IMR-90 (cell line): ENCODE measurements around the gene HOMER3.
A peak's percentile ranks its signal among the peaks of the same experiment; 100 is the strongest.

Source experiments
- CEBPB ChIP-seq: IDR thresholded peaks from 2 replicates; pipeline ENCODE4 v1.6.1; 2012; ENCODE audit warnings: low read depth, low read length, improper control_type of control experiment
- CHD1 ChIP-seq: IDR thresholded peaks from 2 replicates; pipeline ENCODE4 v1.6.1; 2012; ENCODE audit warnings: low read depth, low read length, improper control_type of control experiment
- FOS ChIP-seq: fragments of 150-350 bp; IDR thresholded peaks from 2 replicates; pipeline ENCODE4 v1.6.1; 2016; ENCODE audit warnings: low read depth, low read length
- MAFK ChIP-seq: IDR thresholded peaks from 2 replicates; pipeline ENCODE4 v1.6.1; 2012; ENCODE audit warnings: low read depth, low read length, improper control_type of control experiment
- MXI1 ChIP-seq: IDR thresholded peaks from 2 replicates; pipeline ENCODE4 v1.6.1; 2012; ENCODE audit warnings: low read depth, mild to moderate bottlenecking, low read length, moderate library complexity, borderline replicate concordance
- POLR2A ChIP-seq: IDR thresholded peaks from 2 replicates; pipeline ENCODE4 v1.6.1; 2012; ENCODE audit warnings: mild to moderate bottlenecking, low read depth, low read length
- RAD21 ChIP-seq: IDR thresholded peaks from 2 replicates; pipeline ENCODE4 v1.6.1; 2012; ENCODE audit warnings: low read length, improper control_type of control experiment
- RCOR1 ChIP-seq: IDR thresholded peaks from 2 replicates; pipeline ENCODE4 v1.6.1; 2012; ENCODE audit warnings: mild to moderate bottlenecking, low read length, improper control_type of control experiment; ENCODE audit not compliant: insufficient replicate concordance
- RFX5 ChIP-seq: IDR thresholded peaks from 2 replicates; pipeline ENCODE4 v1.8.0; 2012; ENCODE audit warnings: low read depth, mild to moderate bottlenecking, low read length, moderate library complexity
- SMC3 ChIP-seq: fragments of 150-350 bp; IDR thresholded peaks from 2 replicates; pipeline ENCODE4 v1.6.1; 2016; ENCODE audit warnings: low read depth, mild to moderate bottlenecking, antibody characterized with exemption, low read length, moderate library complexity
- TF ChIP-seq, protein P1 (sequence below): fragments of 150-350 bp; IDR thresholded peaks from 2 replicates; pipeline ENCODE4 v1.6.1; 2017; ENCODE audit warnings: mild to moderate bottlenecking, antibody characterized with exemption, low read length, low read depth
- TF ChIP-seq, protein P2 (sequence below): conservative IDR thresholded peaks from 2 replicates; pipeline ENCODE4 v1.5.1; 2012; ENCODE audit warnings: mild to moderate bottlenecking, low read depth, low read length, improper control_type of control experiment

DNA sequence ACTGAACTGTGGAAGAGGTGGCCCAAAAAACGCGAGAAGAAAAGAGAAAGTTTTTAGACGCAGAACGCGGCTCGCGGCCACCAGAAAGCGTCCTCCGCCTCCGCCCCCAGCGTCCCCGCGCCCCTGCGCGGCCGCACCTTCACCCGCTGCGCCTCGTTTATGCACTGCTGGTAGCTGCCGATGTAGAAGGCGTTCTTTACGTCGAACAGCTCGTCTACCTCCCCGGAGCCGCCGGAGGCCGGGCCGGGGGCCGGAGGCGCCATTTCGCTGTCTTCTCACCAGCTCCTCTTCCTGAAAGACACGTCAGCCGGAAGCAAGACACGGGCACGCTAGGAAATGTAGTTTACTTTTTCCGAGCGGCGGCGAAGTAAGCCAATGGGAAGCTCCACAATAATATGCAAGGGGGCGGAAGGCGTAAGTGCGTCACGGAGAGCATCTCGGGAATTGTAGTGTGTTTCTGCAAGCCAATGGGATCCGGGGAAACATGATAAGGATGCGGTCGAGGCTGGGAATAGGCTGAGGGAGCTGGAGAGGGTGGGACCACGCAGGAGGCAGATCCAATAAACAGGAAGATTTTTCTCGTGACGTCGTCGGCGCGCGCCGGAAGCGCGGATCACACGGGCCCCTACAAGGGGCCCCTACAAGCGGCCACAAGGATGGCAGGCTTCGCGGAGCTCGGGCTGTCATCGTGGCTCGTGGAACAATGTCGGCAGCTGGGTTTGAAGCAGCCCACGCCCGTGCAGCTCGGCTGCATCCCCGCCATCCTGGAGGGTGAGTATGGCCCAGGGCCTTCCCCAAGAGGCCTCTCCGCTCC is 21.7 kb downstream of the HOMER3 start, which contains the start of the genes COPE and DDX49:
- TF ChIP-seq, protein P1, sequence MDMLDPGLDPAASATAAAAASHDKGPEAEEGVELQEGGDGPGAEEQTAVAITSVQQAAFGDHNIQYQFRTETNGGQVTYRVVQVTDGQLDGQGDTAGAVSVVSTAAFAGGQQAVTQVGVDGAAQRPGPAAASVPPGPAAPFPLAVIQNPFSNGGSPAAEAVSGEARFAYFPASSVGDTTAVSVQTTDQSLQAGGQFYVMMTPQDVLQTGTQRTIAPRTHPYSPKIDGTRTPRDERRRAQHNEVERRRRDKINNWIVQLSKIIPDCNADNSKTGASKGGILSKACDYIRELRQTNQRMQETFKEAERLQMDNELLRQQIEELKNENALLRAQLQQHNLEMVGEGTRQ = peak; percentile 53
- TF ChIP-seq, protein P2, sequence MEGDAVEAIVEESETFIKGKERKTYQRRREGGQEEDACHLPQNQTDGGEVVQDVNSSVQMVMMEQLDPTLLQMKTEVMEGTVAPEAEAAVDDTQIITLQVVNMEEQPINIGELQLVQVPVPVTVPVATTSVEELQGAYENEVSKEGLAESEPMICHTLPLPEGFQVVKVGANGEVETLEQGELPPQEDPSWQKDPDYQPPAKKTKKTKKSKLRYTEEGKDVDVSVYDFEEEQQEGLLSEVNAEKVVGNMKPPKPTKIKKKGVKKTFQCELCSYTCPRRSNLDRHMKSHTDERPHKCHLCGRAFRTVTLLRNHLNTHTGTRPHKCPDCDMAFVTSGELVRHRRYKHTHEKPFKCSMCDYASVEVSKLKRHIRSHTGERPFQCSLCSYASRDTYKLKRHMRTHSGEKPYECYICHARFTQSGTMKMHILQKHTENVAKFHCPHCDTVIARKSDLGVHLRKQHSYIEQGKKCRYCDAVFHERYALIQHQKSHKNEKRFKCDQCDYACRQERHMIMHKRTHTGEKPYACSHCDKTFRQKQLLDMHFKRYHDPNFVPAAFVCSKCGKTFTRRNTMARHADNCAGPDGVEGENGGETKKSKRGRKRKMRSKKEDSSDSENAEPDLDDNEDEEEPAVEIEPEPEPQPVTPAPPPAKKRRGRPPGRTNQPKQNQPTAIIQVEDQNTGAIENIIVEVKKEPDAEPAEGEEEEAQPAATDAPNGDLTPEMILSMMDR = no peak
- TF ChIP-seq CHD1 = 0 out of 2 replicates have a peak, but pooled peaks have one; percentile 86
- TF ChIP-seq RAD21 = no peak
- peak; percentile 99 for TF ChIP-seq MXI1
- peak; percentile 96 for TF ChIP-seq POLR2A
- TF ChIP-seq FOS = peak; percentile 55; the same call in 1 of the 2 replicates
- no peak for TF ChIP-seq CEBPB
- no peak for TF ChIP-seq RFX5
- TF ChIP-seq RCOR1 = no peak
- TF ChIP-seq MAFK = peak; percentile 21; the same call in 1 of the 2 replicates
- TF ChIP-seq SMC3 = no peak
